NCI-H2081 treated with DMSO at 0.1 percent for 48 hours (cell line): Measurements from ENCODE around the gene OGA.
"Not testable (repeated sequence)": the region's sequence is repeated elsewhere in the genome, so short reads cannot be mapped to it uniquely, and the experiment has no call there.

Experiments
- DNase-seq: peaks from one replicate; lab custom pipeline; 2025; lab: John Stamatoyannopoulos, UW

OGA gene

DNA sequence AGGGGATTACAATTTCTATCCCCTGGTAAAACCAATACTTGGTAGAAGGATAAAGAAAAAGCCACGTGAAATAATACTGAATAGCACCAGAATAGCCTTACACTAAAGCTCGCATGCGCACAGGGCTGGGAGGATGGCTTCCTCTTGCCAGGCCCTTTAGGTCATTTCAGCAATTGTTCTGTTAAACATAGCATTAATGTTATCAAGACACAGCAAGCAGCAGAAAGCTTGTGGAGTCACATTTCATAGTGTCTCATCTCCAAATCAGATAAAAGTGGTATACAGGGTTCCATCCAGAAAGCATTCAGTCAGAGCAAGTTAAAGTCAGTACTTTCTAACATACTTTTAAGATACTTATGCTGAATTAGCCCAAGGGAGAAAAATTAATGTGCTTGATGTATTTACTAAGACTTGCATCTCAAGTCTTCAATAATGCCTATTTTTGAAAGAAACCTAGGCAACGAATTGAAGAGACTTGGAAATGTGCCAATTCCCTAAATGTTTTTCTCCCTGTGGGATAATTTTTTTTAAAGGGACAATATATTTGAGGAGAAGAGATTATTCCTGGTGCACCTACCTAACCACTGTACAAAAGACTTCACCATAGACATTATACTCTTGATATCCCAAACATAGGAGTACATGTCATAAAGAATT lies 20.7 kb downstream of the OGA start:
- DNase-seq, result no peak

DNA sequence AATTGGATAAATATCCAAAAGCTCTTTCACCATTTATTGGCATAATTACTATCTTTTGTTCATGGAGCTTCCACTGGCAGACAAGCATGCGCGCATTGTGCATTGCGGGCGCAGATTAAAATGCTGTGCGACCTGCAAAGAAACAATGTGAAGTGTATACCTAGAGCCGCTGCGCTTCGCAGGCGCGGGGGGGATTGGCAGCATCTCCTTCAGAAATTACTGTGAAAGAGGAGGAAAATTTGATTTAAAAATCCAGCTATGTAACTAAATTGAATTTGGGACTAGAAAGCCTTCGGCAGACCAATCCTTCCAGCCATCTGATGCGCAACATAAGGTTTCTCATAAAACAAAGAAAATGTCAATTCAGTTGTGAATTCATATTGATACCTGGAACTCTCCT lies 24.7 kb downstream of the OGA start:
- DNase-seq, result no peak

DNA sequence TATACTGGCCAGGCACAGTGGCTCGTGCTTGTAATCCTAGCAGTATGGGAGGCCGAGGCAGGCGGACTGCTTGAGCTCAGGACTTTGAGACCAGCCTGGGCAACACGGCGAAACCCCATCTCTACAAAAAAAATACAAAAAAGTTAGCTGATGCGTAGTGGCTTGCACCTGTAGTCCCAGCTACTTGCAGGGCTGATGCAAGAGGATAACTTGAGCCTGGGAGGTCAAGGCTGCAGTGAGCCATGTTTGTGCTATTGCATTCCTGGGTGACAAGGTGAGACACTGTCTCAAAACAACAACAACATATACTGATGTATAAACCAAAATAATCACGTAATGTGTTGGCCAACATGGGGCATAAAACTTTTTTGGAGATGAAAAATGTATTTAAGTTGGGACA lies 28.6 kb downstream of the OGA start:
- no peak for DNase-seq

DNA sequence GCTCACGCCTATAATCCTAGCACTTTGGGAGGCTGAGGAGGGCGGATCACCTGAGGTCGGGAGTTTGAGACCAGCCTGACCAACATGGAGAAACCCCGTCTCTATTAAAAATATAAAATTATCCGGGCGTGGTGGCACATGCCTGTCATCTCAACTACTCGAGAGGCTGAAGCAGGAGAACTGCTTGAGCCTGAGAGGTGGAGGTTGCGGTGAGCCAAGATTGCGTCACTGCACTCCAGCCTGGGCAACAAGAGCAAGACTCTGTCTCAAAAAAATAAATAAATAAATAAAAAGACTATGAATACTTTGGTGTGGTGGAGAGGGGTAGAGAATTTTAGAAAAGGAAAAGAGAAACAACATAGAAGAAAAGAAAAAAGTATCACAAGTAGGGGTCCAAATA lies 29.0 kb downstream of the OGA start:
- not testable (repeated sequence) for DNase-seq

DNA sequence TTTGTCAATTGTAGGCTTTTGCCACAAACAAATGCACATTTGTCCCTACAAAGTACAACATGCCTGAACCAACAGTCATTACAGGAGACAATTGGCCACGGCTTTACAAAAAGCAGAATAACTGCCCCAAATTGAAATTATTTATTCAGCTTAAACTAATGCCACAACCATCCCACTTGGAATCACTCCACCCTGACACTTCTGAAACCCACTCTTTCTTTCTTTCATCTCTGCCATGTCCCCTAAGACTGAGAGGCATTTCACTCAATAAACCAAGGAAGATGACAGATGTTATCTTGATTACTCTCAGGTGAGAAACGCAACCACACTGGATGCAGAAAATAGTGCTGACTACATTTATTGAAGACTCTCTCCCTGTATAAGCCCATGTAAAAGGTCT lies 32.4 kb downstream of the OGA start:
- no peak for DNase-seq

DNA sequence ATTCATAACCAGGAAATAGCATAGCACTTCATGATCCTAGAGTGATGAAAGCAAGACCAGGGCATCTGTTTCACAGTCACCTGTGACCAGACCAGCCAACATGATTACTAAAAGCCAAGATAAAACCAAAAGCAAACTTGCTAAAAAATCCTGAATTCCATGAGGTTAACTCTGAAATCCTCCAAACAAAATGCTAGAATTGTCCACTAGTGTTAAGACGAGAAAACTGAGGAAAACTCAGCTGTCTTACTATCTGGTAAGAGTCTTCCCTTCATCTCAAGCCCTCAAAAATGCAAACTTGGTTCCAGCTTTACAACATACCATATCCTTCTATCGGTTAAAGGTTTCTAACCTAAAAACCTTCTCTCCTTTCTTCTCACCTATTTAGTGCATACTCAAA lies 33.7 kb downstream of the OGA start:
- no peak for DNase-seq

DNA sequence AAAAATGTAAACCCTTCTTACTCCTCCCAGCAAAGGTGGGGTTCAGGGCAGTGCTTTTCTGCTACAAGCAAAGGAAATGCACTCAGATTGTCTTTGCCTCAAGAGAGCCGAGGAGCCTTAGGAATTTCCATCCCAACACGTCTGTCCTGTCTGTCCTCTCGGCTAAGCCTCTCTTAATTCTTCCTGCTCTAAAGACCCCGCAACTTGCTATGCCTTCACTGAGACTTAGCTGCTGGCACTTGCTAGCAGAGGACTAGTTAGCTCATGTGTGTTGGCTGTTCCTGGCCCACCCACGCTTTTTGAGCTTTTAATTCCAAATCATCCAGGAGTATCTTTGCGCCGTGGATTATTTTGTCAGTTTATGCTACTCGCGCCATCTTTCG lies 34.5 kb downstream of the OGA start:
- no peak for DNase-seq

DNA sequence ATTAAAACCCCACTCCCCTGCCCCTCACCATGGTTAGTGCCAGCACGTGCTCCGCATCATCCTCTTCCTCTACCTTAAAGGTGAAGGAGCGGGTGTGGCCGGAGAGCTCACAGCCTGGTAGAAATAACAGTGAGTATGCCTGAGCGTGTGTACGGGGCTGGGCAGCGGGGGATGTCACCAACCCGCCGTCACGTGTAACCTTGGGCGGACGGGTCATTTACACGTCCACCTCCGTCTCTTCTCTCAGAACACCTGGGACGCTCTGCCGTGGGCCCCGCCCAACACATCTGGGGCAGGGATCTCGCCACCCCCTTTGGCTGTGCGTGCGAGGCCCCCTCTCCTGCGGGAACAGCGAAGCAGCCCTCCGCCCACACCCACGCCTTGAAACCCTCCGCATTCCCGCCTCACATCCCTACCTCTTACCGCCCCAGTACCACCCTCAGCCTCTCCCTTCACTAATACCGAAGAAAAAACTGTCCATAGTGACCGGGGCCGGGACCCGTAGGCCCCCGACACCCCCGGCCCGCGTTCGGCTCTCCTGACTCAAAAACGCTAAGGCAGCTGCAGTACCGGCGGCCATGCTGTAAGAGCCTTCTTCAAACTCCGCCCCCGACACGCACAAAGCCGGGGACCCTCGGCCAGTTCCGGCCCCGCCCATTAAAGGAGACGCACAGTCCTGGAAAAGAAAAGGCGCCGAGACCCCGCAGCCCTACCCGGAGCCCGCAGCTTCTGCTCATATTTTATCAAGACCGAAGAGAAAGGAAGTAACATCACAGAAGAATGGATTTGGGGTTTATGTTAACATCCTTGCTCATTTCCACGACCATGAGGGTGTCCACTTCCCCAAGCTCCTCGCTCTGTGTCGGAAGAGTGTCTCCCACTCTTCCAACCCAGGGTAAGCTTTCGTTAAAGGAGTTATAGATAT lies 35.2 kb downstream of the OGA start, which contains the start of gene NPM3:
NPM3 (minus strand) TSS at position 636 of the 925 bp plus-strand sequence; CDS start at position 580, 56 bp downstream.
- DNase-seq, result no peak

DNA sequence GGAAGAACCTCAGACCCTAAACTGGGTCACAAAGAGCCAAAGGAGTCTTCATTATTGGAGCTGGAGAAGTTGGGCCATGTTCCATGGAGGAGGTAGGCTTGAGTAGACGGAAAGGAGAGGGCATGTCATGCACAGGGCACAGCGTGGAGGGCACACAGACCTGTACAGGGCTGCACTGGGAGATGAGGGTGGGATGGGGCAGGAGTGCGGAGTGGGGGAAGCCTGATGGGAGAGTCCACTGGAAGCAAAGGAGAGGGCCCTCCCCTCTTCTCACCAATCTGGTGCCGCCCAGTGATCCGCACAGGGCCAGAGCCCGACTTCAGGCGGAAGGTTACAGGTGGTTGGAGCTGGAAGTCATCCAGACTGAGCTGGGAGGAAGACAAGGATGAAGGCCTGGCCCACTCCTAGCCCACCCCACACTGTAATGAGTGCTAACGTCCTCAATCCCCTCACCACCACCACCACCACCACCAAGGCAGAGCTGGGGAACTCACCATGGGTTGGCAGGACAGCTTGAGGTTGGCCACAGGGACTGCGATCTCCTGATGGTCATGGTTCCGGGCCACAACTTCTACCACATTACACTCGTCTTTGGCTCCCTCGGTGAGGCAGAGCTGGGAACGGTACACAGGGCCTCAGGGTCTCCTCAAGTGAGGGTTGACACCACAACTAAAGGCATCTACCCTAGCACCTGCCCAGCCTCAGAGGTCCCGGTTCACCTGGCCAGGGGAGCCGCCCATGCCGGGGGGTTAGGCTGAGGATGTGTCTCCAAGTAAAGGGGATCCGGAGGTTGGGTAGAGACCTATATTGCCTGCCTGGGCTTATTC lies 36.0 kb downstream of the OGA start:
- DNase-seq, result no peak

DNA sequence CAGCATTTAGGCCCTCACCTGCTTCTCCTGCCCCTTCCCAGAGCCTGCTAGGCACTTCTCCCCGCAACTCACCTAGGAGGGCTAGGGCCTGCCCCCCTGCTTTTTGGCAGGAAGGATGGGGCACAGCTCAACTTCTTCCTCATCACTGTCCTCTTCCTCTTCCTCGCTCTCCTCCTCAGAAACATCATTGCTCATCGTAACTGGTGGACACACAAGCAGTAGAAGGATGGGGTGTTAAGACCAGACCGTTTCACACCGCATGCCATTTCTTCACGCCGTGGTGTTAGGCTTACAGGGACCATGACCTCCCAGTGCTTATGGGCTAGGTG lies 36.6 kb downstream of the OGA start:
- DNase-seq, result no peak

DNA sequence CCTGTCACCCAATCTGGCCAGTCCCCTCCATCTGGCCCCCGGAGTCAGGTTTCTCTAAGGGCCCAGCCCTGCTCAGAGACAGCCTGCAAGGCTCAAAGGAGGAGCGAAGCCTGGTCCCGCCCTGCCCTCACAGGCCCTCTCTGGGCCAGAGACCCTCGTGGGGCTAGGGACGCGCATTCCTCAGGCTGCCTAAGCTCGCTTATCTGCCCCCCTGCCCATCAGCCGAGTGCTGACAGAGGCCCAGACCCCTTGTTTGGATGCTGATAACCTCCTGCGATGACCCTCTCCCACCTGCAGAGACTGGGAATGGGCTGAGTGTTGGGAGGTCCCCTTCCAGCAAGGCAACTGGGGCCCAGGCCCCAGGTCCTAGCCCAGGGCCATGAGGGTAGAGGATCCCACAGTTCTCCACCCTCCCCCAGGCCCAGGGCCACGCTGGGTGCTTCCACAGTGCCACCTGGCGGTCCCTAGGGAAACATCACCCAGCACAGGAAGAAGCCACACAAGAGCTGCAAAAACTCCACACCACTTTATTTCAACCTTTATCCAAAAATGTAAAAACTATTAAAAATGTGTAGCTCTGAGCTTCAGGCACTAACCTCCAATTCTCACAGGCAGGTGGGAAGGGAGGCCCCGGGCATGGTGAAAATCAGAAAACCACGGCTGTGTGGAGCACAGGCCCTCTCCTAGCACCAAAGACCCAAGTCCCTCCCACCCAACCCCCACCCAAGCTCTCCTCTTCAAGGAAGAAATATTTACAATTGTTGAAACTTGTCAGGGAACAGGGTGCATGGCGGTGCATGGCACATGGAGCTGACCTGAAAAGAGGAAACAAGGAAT lies 37.2 kb downstream of the OGA start:
- no peak for DNase-seq

DNA sequence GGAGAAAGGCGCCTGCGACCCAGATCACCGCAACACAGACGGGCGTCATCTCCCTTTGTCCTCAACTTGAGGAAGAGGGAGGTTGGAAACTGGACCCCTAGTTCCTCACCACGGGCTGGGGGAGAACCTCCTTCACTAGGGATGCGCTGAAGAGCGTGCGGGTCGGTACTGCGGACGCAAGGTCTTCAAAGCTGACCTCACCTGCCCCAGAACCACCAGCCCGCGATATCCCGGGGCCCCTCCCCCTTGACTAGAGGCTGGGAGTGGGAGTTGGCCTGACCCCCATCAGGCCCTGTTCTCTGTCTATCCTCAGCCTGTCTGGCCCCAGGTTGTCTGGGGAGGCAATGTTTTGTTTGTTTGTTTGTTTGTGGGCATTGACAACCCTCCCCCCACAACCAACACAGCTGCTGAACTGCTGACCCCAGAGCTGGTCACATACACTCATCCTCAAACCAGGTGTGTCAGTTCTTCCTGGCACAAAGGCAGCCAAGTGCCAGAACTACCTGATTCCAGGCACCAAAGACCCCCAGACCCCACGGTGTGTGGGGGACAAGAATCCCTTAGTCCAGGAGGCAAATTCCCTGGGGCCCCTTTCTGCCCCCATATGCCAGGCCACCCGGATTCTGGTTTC lies 37.9 kb downstream of the OGA start:
- DNase-seq, result no peak

DNA sequence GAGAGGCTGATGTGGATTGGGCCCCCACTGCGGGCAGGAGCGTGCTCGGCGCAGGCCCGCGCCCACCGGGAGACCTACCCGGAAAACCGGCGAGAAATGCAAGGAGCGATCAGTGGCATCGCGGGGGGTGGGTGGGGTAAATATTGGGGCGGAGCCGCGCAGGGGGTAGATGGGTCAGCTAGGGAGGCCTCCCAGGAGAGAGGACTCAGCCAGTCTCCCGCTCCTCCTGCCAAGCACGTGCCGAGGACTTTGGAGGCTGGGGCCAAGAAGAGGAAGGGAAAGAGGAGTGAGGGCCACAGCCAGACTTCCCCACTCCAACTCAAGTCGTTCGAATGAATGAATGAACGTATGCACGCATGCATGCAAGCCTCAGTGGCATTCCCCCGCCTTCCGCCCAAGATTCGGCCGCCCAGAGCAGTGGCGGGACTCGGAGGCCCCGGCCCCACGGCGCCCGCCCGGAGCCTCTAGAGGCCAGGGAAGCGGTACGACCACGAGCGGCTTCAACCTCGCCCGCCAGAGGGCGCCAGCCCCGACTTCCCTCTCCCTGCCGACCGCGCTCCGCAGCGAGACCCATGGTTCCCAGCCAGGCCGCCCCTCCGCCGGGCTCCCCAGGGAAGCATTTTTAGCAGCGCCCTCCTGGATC lies 38.6 kb downstream of the OGA start:
- DNase-seq, result no peak

DNA sequence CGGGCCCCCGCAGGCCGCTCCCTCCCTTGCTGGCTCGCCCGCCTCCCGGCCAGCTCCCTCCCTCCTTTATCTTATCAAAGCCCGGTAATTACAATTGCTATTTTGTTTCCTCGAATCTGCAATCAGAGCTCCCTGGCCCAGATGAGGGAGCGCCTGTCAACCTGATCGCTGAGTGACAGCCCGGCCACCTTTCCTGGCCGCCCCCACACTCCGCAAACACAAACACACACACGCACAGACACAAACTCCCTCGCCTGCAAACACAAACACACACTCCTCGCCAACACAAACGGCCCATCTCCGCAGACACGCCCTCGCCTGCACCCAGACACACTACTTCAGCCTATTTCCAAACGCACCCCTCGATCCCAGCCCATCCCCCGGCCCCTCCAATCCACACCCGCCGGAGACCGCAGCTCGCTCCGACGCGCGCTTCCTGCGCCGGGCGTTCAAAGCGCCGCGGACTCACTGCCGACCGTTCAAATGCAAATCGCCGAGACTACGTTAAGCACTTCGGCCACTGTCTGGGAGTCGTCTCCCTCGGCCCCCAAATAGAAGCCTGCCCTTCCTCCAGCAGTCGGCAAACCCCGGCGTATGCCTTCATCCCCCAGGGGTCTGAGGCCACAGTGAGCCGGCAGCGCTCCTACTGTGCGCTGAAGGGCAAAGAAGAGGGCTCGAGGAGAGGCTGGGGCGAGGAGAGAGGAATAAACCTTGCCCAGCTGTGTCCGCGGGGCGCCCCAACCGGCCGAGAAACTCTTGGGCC lies 39.3 kb downstream of the OGA start:
- no peak for DNase-seq

DNA sequence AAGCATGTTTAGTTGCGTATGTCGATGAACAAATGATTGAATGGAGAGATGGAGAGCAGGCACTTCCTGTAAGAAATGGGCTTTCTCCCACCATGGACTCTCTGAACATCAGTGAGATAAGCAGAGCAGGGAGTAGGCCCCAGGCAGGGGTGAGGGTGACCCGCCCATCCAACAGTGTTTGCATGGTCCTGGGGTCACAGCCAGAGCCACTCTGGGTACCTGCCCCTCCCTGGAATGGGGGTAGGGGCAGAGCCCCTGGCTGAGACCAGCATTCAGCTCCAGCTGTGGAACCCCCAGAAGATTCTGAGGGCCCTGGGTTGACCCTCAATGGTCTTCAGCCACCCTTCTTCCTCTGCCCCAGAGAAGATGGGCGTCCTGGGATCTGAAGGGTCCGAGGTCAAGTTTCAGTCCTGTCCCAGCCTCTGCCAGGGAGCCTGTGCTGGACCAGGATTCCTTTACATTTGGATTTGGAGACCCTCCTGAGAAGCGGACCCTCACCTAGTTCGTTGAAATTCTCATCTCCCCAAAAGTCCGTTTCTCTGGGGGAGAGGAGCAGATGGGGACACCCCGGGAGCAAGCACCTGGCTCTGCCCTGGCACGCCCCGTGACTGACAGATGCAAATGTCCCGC lies 40.0 kb downstream of the OGA start:
- DNase-seq, result no peak

DNA sequence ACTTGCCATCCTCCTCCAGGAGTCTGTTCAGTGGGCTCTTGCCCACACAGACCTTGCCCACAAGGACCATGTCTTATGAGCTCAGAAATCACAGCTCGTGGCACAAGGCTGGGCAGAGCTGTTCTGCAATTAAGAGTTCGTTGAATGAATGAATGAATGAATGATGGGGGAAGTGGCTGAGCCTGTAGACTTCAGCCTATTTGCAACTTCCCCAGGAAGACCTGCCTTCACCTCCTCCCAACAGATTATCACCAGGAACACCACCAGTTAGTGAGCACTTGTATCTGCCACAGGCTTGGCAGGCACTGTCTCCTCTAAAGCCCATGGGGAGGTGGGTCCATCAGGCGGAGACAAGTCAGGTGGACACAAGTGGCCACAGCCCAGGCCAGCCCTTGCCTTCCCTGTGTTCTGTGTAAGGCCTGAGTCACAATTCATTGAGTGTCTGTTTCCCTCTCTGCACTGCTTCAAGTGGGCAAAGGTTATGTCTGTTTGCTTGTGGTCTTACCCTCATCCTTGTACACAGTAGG lies 40.6 kb downstream of the OGA start:
- no peak for DNase-seq

DNA sequence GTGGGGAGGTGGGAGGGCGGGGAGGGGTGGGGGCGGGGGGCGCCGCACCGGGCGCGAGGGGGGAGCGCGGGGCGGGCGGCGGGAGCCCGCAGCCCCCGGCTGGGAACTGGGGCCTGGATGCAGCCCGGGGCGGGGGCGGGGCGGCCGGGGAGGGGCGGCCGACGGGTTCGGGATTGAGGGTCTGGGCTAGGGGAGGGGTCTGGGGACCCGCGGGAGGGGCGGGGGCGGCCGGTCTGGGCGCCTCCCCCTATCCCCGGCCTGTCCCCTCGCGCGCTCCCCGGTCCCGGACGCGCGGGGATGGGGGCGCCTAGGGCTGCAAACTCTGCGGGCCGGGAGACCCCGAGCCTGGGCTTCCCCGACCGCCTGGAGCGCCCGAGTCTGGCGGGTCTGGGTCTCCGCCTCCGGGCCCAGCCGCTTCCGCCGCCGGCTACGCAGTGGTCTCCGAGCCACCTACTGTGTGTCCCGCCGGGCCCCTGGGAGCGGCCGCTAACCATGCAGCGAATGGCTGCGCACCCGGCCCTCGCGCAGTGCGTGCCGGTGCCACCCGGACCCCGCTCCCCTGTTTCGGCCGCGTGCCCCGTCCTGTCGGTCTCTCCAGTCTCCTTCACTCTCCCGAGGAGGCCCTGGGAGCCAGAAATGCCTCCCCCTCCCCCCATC lies 42.0 kb downstream of the OGA start:
- DNase-seq, result no peak

DNA sequence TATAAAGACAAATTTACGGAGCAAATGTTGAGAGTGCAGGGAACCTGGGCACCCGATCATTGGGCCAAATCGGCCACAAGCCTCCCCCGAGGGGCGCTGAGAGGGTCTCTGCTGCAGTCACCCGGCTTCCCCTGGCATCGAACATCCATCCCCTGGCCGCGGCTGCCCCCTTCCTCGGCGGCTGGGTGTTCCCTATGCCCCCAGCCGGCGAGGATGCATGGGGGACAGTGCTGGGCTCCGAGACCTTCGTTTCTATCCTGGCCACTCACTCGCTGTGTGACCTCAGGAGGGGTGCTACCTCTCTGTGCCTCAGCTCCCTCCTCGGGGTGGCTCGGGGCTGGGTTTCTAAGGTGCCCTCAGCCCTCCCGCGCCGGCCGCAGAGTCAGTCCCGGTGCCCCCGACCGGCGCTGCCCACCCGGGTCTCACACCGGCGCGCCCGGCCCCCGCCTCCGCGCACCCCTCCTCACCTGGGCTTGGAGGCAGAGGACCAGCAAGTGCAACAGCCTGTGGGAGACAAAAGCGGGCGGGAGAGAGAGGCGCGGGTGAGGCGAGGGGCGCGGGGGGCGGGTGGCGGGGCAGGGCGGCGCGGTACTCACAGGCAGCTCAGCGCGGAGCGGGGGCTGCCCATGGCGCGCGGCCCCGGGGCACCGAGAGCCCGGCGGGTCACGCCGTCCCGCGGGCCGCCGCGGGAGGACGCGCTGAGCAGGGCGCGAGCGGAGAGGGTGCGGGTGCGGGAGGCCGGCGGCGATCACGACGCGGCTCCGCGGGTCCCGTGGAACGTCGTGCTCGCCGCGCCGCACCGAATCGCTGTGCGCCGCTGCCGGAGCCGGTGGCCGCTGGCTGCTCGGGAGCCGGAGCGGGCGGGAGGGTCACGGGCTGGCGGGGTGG lies 42.7 kb downstream of the OGA start, which contains the start of gene FGF8:
FGF8 (minus strand) TSS at position 842 of the 888 bp plus-strand sequence; CDS start at position 628, 214 bp downstream.
- DNase-seq, result no peak
